GM18502 (cell line): Measurements from ENCODE around the gene RAG2.

Experiments
- ATAC-seq: cut with Tn5 transposase; IDR thresholded peaks from one replicate; pipeline ENCODE4 v1.9.1; 2021; ENCODE audit warnings: mild to moderate bottlenecking; ENCODE audit not compliant: unreplicated experiment, poor library complexity

Gene RAG2

GRCh38 chr11:36601155-36601554, 3.1 kb upstream of the RAG2 start:
- no peak for ATAC-seq

- ATAC-seq: no peak
These were observed 2.1 kb upstream of the RAG2 start for GRCh38 chr11:36600180-36600579.

- no peak for ATAC-seq
These were observed 1.2 kb downstream of the RAG2 start for GRCh38 chr11:36596880-36597279.

GRCh38 chr11:36594316-36594989, 3.6 kb downstream of the RAG2 start, which contains the start of gene IFTAP:
TSS of gene IFTAP (plus strand) at chr11:36594502. CDS start at chr11:36610104, 15,602 bp downstream.
- no peak for ATAC-seq

- ATAC-seq: no peak
These were observed 6.6 kb downstream of the RAG2 start for GRCh38 chr11:36591433-36591832.

GRCh38 chr11:36590513-36590912, 7.5 kb downstream of the RAG2 start:
- ATAC-seq: no peak

GRCh38 chr11:36588099-36588498, 9.9 kb downstream of the RAG2 start:
- ATAC-seq: no peak

- ATAC-seq: peak; percentile 75
These were observed 11.5 kb downstream of the RAG2 start for GRCh38 chr11:36586543-36586942.

- no peak for ATAC-seq
These were observed 14.4 kb downstream of the RAG2 start for GRCh38 chr11:36583667-36584066.

- ATAC-seq: no peak
These were observed 16.5 kb downstream of the RAG2 start for GRCh38 chr11:36581536-36581935.

- no peak for ATAC-seq
These were observed 19.6 kb downstream of the RAG2 start for GRCh38 chr11:36578458-36578857.

- ATAC-seq: no peak
These were observed 20.2 kb downstream of the RAG2 start for GRCh38 chr11:36577859-36578258.

- no peak for ATAC-seq
These were observed 20.7 kb downstream of the RAG2 start for GRCh38 chr11:36577373-36577772.

- no peak for ATAC-seq
These were observed 23.6 kb downstream of the RAG2 start for GRCh38 chr11:36574486-36574885.

- ATAC-seq: no peak
These were observed 28.9 kb downstream of the RAG2 start for GRCh38 chr11:36569095-36569494.

- no peak for ATAC-seq
These were observed 30.3 kb downstream of the RAG2 start, which contains the start of gene RAG1 for GRCh38 chr11:36567694-36568093. TSS of gene RAG1 (plus strand) at chr11:36568007. CDS start at chr11:36573305, 5,298 bp downstream.

GRCh38 chr11:36566407-36567053, 31.5 kb downstream of the RAG2 start:
- ATAC-seq: no peak

GRCh38 chr11:36565031-36565610, 32.9 kb downstream of the RAG2 start:
- no peak for ATAC-seq

- ATAC-seq: peak; percentile 76
These were observed 33.5 kb downstream of the RAG2 start for GRCh38 chr11:36564376-36565030.

GRCh38 chr11:36558571-36559413, 39.2 kb downstream of the RAG2 start:
- peak; percentile 99 for ATAC-seq
